ENCODE data around the gene SASH1. TPM values are rescaled to one million over a fixed set of nuclear protein-coding genes. Genes with fewer than 3 reads are reported as not detected.

The SASH1 gene
- total RNA-seq, 1 experiment from 2014 or later, result 33.2 TPM

- no peak for DNase-seq
- Histone ChIP-seq H4K8ac (replicated peaks; ENCODE audit: insufficient read length, low read depth, low read length) (no peak overlapping the region), H3T11ph (ENCODE audit: low read length) (no peak overlapping the region), H4K5ac (ENCODE audit: insufficient read length, low read depth, low read length) (no peak overlapping the region), H3K23me2 (ENCODE audit: insufficient read length, low read depth, low read length, poor library complexity, severe bottlenecking) (peaks cover 4% of the 10 kb centered on the region), H3K9me3 (ENCODE audit: control insufficient read depth, low read depth, low read length) (no peaks in the 10 kb centered on the region), H3K79me1 (ENCODE audit: insufficient read depth, low read depth, low read length, poor library complexity, severe bottlenecking) (no peaks in the 10 kb centered on the region), H4K91ac (ENCODE audit: insufficient read length, low read depth, low read length) (no peak overlapping the region), H4K20me1 (ENCODE audit: control insufficient read depth, insufficient read depth, insufficient read length) (no peaks in the 10 kb centered on the region), H3K27ac (ENCODE audit: insufficient read length, low read depth, low read length) (no peak overlapping the region), H2AK5ac (ENCODE audit: insufficient read length, low read length) (no peak overlapping the region), H2AFZ (ENCODE audit: low read length) (no peak overlapping the region), H2BK5ac (ENCODE audit: insufficient read length, low read length) (no peak overlapping the region), H3K4me2 (ENCODE audit: insufficient read depth, insufficient read length, low read length) (no peak overlapping the region), H3K79me2 (ENCODE audit: insufficient read depth, low read length) (no peaks in the 10 kb centered on the region), H3K14ac (ENCODE audit: insufficient read depth, low read length) (no peak overlapping the region), H3K56ac (ENCODE audit: insufficient read length, low read depth, low read length) (no peak overlapping the region), H2BK12ac (ENCODE audit: insufficient read length, low read depth, low read length) (no peak overlapping the region), H3K27me3 (ENCODE audit: insufficient read depth, low read length) (no peaks in the 10 kb centered on the region), H2BK20ac (ENCODE audit: low read depth, low read length, poor library complexity, severe bottlenecking) (no peak overlapping the region), H3K4me1 (ENCODE audit: insufficient read depth, low read length) (no peaks in the 10 kb centered on the region), H3K18ac (ENCODE audit: insufficient read length, low read depth, low read length) (no peak overlapping the region), H2BK15ac (ENCODE audit: low read depth, low read length) (no peak overlapping the region), H3K4ac (ENCODE audit: low read depth, low read length) (no peak overlapping the region), H3K9ac (ENCODE audit: extremely low read depth, insufficient read length, low read length) (no peak overlapping the region), H2BK120ac (ENCODE audit: low read depth, low read length, poor library complexity, severe bottlenecking) (no peak overlapping the region), H3K23ac (ENCODE audit: insufficient read length, low read depth, low read length) (no peak overlapping the region)
- no CpG with 5 or more reads among the region's 9 CpGs for WGBS (ENCODE audit: extremely low coverage, insufficient read length, low lambda C conversion rate)
- peaks cover 16 to 29% of the 10 kb centered on the region in 2 experiments for H3K4me1 Mint-ChIP-seq
- H3K27ac Mint-ChIP-seq, result peak overlapping the region in 1 of 3 experiments; percentile 63; a peak in 2 of 7 replicates
- no peaks in the 10 kb centered on the region for H3K9me3 Mint-ChIP-seq
- TF ChIP-seq, protein P1, sequence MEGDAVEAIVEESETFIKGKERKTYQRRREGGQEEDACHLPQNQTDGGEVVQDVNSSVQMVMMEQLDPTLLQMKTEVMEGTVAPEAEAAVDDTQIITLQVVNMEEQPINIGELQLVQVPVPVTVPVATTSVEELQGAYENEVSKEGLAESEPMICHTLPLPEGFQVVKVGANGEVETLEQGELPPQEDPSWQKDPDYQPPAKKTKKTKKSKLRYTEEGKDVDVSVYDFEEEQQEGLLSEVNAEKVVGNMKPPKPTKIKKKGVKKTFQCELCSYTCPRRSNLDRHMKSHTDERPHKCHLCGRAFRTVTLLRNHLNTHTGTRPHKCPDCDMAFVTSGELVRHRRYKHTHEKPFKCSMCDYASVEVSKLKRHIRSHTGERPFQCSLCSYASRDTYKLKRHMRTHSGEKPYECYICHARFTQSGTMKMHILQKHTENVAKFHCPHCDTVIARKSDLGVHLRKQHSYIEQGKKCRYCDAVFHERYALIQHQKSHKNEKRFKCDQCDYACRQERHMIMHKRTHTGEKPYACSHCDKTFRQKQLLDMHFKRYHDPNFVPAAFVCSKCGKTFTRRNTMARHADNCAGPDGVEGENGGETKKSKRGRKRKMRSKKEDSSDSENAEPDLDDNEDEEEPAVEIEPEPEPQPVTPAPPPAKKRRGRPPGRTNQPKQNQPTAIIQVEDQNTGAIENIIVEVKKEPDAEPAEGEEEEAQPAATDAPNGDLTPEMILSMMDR (conservative IDR thresholded peaks at IDR 0.05), result no peak
- 0 out of 2 replicates have a peak, but pooled peaks cover 1% of the 10 kb centered on the region for H3K27me3 Mint-ChIP-seq (ENCODE audit: low read depth)
- H3K36me3 Mint-ChIP-seq (ENCODE audit: insufficient read depth in 1 of 3, low read depth in 3 of 3), result no peaks in the 10 kb centered on the region
- no peak overlapping the region for H3K4me3 Mint-ChIP-seq
Observed at GRCh38 chr6:148336901-148337300, 5.7 kb upstream of the SASH1 start.
